SK-N-SH (cell line): ENCODE data around the gene NADSYN1. TPM values are rescaled to one million over a fixed set of nuclear protein-coding genes. Genes with fewer than 3 reads are reported as not detected.

Experiments
- CTCF ChIA-PET: fragments of 300-600, 350-600 bp; formaldehyde crosslinking; extraction: SDS; loops from one replicate; lab custom pipeline; 2021; lab: Yijun Ruan, JAX
- POLR2A ChIA-PET: fragments of 350-600 bp; sonication (Branson Sonifier 250); formaldehyde crosslinking; extraction: SDS; loops from one replicate; lab custom pipeline; 2020; ENCODE audit warnings: antibody characterized with exemption, inconsistent platforms; lab: Yijun Ruan, JAX
- DNase-seq: peaks from one replicate; pipeline ENCODE4 v3.0.0; 2012
- H2AFZ ChIP-seq: fragments of 200-600 bp; sonication (generic); 2 replicates; pipeline ENCODE4 v1.8.1; 2016; ENCODE audit warnings: antibody characterized with exemption, mild to moderate bottlenecking, low read depth
- H3F3A ChIP-seq: fragments of 200-600 bp; sonication (generic); replicated peaks from 2 replicates; pipeline ENCODE3; 2016; ENCODE audit warnings: antibody characterized with exemption, mild to moderate bottlenecking; ENCODE audit not compliant: insufficient read depth
- H3K27ac ChIP-seq, 2 experiments: fragments of 200-500 bp in 1 of 2; fragments of 200-600 bp in 1 of 2; sonication (Bioruptor generic) in 1 of 2; sonication (generic), shearing (Covaris generic) in 1 of 2; 2 replicates each; pipeline versions ENCODE4 v1.5.1 to v1.6.1; 2014 to 2016; ENCODE audit warnings: low read depth in 2 of 2, inconsistent platforms in 1 of 2, low read length in 1 of 2, mild to moderate bottlenecking in 1 of 2, mixed read lengths in 1 of 2
- H3K27me3 ChIP-seq: fragments of 200-600 bp; sonication (generic), shearing (Covaris generic); 2 replicates; pipeline ENCODE4 v1.6.1; 2016; ENCODE audit warnings: mixed run types; ENCODE audit not compliant: insufficient read depth
- H3K36me3 ChIP-seq, 2 experiments: fragments of 200-500 bp in 1 of 2; fragments of 200-600 bp in 1 of 2; sonication (Bioruptor generic) in 1 of 2; sonication (generic) in 1 of 2; replicated peaks in 1 of 2; 2 replicates each; pipeline versions ENCODE3 to v1.5.1; 2014 to 2016; ENCODE audit warnings: low read length in 1 of 2, mild to moderate bottlenecking in 1 of 2; ENCODE audit not compliant: insufficient read depth in 2 of 2, control insufficient read depth in 1 of 2
- H3K4me1 ChIP-seq, 2 experiments: fragments of 200-500 bp in 1 of 2; fragments of 200-600 bp in 1 of 2; sonication (Bioruptor generic) in 1 of 2; sonication (generic), shearing (Covaris generic) in 1 of 2; 2 replicates each; pipeline versions ENCODE4 v1.5.1 to v1.6.1; 2014 to 2016; ENCODE audit warnings: low read depth in 1 of 2, low read length in 1 of 2, mixed run types in 1 of 2; ENCODE audit not compliant: insufficient read depth in 2 of 2, control insufficient read depth in 1 of 2
- H3K4me2 ChIP-seq: fragments of 200-600 bp; sonication (generic), shearing (Covaris generic); 2 replicates; pipeline ENCODE4 v1.6.1; 2017; ENCODE audit warnings: mixed run types
- H3K4me3 ChIP-seq, 2 experiments: fragments of 200-500 bp in 1 of 2; fragments of 200-600 bp in 1 of 2; sonication (Bioruptor generic) in 1 of 2; sonication (generic), shearing (Covaris generic) in 1 of 2; 2 replicates each; pipeline versions ENCODE4 v1.5.1 to v1.8.1; 2014 to 2016; ENCODE audit warnings: low read depth in 2 of 2, inconsistent platforms in 1 of 2, low read length in 1 of 2, mild to moderate bottlenecking in 1 of 2, mixed read lengths in 1 of 2, moderate library complexity in 1 of 2
- H3K79me2 ChIP-seq: fragments of 200-600 bp; sonication (generic); 2 replicates; pipeline ENCODE4 v1.8.1; 2017; ENCODE audit warnings: mild to moderate bottlenecking; ENCODE audit not compliant: insufficient read depth
- H3K9ac ChIP-seq: fragments of 200-600 bp; sonication (generic); 2 replicates; pipeline ENCODE4 v1.6.1; 2017; ENCODE audit warnings: mixed run types
- H3K9me2 ChIP-seq: fragments of 200-600 bp; sonication (generic); 2 replicates; pipeline ENCODE4 v1.6.1; 2017; ENCODE audit warnings: mixed run types
- H3K9me3 ChIP-seq: fragments of 200-600 bp; sonication (generic); 2 replicates; pipeline ENCODE4 v1.6.1; 2017; ENCODE audit warnings: mixed run types, mild to moderate bottlenecking, moderate library complexity
- H4K20me1 ChIP-seq: fragments of 200-600 bp; sonication (generic); 2 replicates; pipeline ENCODE4 v1.6.1; 2017; ENCODE audit warnings: mild to moderate bottlenecking, mixed run types; ENCODE audit not compliant: insufficient read depth
- CHD2 ChIP-seq: fragments of 150-350 bp; IDR thresholded peaks from 2 replicates; pipeline ENCODE4 v1.6.1; 2018; ENCODE audit warnings: low read length; ENCODE audit not compliant: partially characterized antibody
- ELF1 ChIP-seq: IDR thresholded peaks from 2 replicates; pipeline ENCODE4 v1.4.0; 2012
- EZH2phosphoT487 ChIP-seq: fragments of 200-600 bp; sonication (generic); IDR thresholded peaks from 2 replicates; pipeline ENCODE4 v1.6.1; 2017; ENCODE audit warnings: low read depth, mixed run types, mild to moderate bottlenecking, antibody characterized with exemption, moderate library complexity, borderline replicate concordance
- FOSL2 ChIP-seq: IDR thresholded peaks from 2 replicates; pipeline ENCODE4 v1.4.0; 2012; ENCODE audit warnings: low read depth, mild to moderate bottlenecking, moderate library complexity, borderline replicate concordance
- FOXJ3 ChIP-seq: sonication (generic); formaldehyde crosslinking; IDR thresholded peaks from 2 replicates; pipeline ENCODE4 v1.5.1; 2020; ENCODE audit warnings: mild to moderate bottlenecking, missing genetic modification reagents
- MEF2A ChIP-seq: IDR thresholded peaks from 2 replicates; pipeline ENCODE4 v1.4.0; 2012; ENCODE audit warnings: low read depth, borderline replicate concordance
- NRF1 ChIP-seq: IDR thresholded peaks from 2 replicates; pipeline ENCODE4 v1.6.1; 2012; ENCODE audit warnings: low read depth, mild to moderate bottlenecking, low read length
- POLR2AphosphoS5 ChIP-seq: IDR thresholded peaks from 2 replicates; pipeline ENCODE4 v1.6.1; 2012; ENCODE audit warnings: low read depth, low read length
- RAD21 ChIP-seq: IDR thresholded peaks from 2 replicates; pipeline ENCODE4 v1.6.1; 2012; ENCODE audit warnings: mild to moderate bottlenecking, low read length
- RCOR1 ChIP-seq: fragments of 150-350 bp; IDR thresholded peaks from 2 replicates; pipeline ENCODE4 v1.6.1; 2017; ENCODE audit warnings: antibody characterized with exemption, low read length
- RXRA ChIP-seq: IDR thresholded peaks from 2 replicates; pipeline ENCODE4 v1.4.0; 2012; ENCODE audit warnings: low read depth, mild to moderate bottlenecking, borderline replicate concordance
- TCF12 ChIP-seq: IDR thresholded peaks from 2 replicates; pipeline ENCODE4 v1.4.0; 2012
- WGBS: methylation state at CpG from one replicate; pipeline ENCODE4 v1.1.6; 2017; ENCODE audit warnings: low lambda C conversion rate; 5-methylcytosine and 5-hydroxymethylcytosine counted together
- polyA plus RNA-seq, 3 experiments: library from polyadenylated mRNA; depleted of rRNA; stranded (reverse); fragments of >200 nt; gene quantifications; 2 replicates each; pipeline ENCODE4 v1.2.3, GENCODE V29; 2012

Gene NADSYN1
- polyA plus RNA-seq, 1 of the 3 experiments (the other 2 are of a cell fraction) = 62.5 TPM

DNA sequence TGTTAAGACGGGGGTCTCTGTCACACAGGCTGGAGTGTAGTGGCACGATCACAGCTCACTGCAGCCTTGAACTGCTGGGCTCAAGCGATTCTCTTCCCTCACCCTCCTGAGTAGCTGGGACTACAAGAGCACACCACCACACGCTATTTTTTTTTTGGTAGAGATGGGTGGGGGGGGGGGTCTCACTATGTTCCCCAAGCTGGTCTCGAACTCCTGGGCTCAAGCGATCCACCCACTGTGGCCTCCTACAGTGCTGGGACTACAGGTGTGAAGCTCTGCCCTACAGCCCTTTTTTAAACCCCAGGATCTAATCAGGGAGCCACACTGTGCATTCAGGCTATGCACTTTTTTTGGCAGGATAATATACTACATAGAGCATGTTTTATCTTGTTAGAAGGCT is 3.4 kb upstream of the NADSYN1 start:
- no peak for DNase-seq
- peaks cover 4 to 31% of the 10 kb centered on the region in 2 experiments; a peak in 3 of 4 replicates for H3K4me1 ChIP-seq
- H3K4me2 ChIP-seq = peak overlapping the region; percentile 99
- H3F3A ChIP-seq = peaks cover 12% of the 10 kb centered on the region
- 42% methylated on average over 6 of the region's 6 CpGs for WGBS
- no peaks in the 10 kb centered on the region for H3K27me3 ChIP-seq
- no peak for TF ChIP-seq RXRA
- peaks cover 8% of the 10 kb centered on the region; the same call in 1 of the 2 replicates for H3K9me3 ChIP-seq
- H3K79me2 ChIP-seq = peaks cover 20% of the 10 kb centered on the region
- ChIA-PET POLR2A (no interaction called here), CTCF (interaction anchor here (0.7 to 1.4 kb wide), 2 partner anchors 24 to 1071 kb away, joined by 3 to 5 read pairs; no protein-coding TSS in a partner anchor)
- H4K20me1 ChIP-seq = peaks cover 2% of the 10 kb centered on the region
- H3K9me2 ChIP-seq = no peaks in the 10 kb centered on the region
- H3K36me3 ChIP-seq = peaks cover 7 to 10% of the 10 kb centered on the region in 2 experiments
- 0 out of 2 replicates have a peak overlapping the region, but pooled peaks have one; percentile 99 for H2AFZ ChIP-seq
- no peak overlapping the region for H3K27ac ChIP-seq
- peak overlapping the region; percentile 89 to 92 for H3K4me3 ChIP-seq
- H3K9ac ChIP-seq = peak overlapping the region; percentile 73; the same call in 1 of the 2 replicates

DNA sequence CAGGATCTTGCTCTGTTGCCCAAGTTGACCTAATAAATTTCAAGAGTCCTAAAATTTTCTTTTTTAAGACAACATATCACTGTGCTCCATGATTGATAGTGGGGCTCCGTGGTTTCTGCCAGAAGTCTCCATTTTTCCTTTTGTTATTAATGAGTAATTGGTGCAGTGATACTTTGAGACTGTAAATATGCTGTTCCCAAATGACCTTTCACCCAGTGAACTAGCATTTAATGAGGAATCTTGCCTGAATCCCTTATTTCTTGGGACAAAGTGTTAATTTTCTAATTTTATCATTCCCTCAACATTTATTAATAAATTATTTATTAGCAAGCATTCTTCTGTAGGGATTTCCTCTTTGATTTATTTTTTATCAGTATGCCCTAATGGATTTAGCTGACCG is 2.5 kb upstream of the NADSYN1 start:
- Histone ChIP-seq H3F3A (peaks cover 12% of the 10 kb centered on the region), H3K9me3 (peaks cover 8% of the 10 kb centered on the region; the same call in 1 of the 2 replicates), H3K79me2 (peaks cover 28% of the 10 kb centered on the region), H3K36me3 (peaks cover 9 to 16% of the 10 kb centered on the region in 2 experiments), H3K27me3 (no peaks in the 10 kb centered on the region), H4K20me1 (peaks cover 5% of the 10 kb centered on the region), H3K4me3 (no peak overlapping the region), H2AFZ (no peak overlapping the region), H3K27ac (no peak overlapping the region), H3K9ac (no peak overlapping the region), H3K4me1 (peaks cover 4 to 31% of the 10 kb centered on the region in 2 experiments; a peak in 3 of 4 replicates), H3K9me2 (no peaks in the 10 kb centered on the region), H3K4me2 (no peak overlapping the region)
- CTCF ChIA-PET = interaction anchor here (1.4 kb wide), 1 partner anchor 25 kb away, joined by 5 read pairs; no protein-coding TSS in a partner anchor
- no peak for DNase-seq
- WGBS = 62% methylated on average over 2 of the region's 2 CpGs
- POLR2A ChIA-PET = no interaction called here
- no peak for TF ChIP-seq POLR2AphosphoS5
- TF ChIP-seq ELF1 = no peak
- TF ChIP-seq RCOR1 = no peak
- no peak for TF ChIP-seq CHD2
- no peak for TF ChIP-seq EZH2phosphoT487
- TF ChIP-seq RXRA = no peak
- TF ChIP-seq NRF1 = no peak
- no peak for TF ChIP-seq MEF2A

DNA sequence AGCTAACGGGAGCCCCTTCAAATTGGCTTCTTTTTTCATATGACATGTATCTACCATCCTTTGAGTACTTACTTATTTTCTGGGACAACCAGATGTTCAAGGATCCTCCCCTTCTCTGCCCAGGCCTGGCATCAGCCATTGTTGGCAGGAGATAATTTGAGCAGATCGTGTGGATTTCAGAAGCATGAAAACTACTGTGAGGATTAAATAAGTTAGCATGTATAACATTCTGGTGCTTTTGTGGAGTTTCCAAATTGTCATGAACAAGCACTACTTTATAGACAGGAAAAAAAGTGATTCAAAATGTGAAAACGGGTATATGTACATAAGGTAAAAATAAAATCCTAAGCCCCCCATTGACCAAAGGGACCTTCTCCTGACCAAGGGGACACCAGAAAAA is 2.1 kb upstream of the NADSYN1 start:
- peaks cover 28% of the 10 kb centered on the region for H3K79me2 ChIP-seq
- 85% methylated on average over 3 of the region's 3 CpGs for WGBS
- POLR2A ChIA-PET = no interaction called here
- CTCF ChIA-PET = no interaction called here
- peaks cover 12% of the 10 kb centered on the region for H3F3A ChIP-seq
- H3K9ac ChIP-seq = no peak overlapping the region
- peaks cover 5% of the 10 kb centered on the region for H4K20me1 ChIP-seq
- no peak for TF ChIP-seq FOXJ3 (CRISPR knock-in tag)
- TF ChIP-seq FOSL2 = no peak
- TF ChIP-seq TCF12 = no peak
- no peak for TF ChIP-seq NRF1
- no peak for TF ChIP-seq RAD21
- DNase-seq = no peak
- H3K4me2 ChIP-seq = no peak overlapping the region
- H3K4me3 ChIP-seq = no peak overlapping the region
- no peak overlapping the region for H3K27ac ChIP-seq
- H2AFZ ChIP-seq = no peak overlapping the region
- H3K27me3 ChIP-seq = no peaks in the 10 kb centered on the region
- no peaks in the 10 kb centered on the region for H3K9me2 ChIP-seq
- H3K9me3 ChIP-seq = peaks cover 8% of the 10 kb centered on the region; the same call in 1 of the 2 replicates
- peaks cover 12 to 20% of the 10 kb centered on the region in 2 experiments for H3K36me3 ChIP-seq
- H3K4me1 ChIP-seq = peaks cover 4 to 31% of the 10 kb centered on the region in 2 experiments; a peak in 3 of 4 replicates
